HG02973 (cell line): ENCODE measurements around the gene GRAMD4.

Experiments
- ATAC-seq: cut with Tn5 transposase; IDR thresholded peaks from one replicate; pipeline ENCODE4 v1.9.1; 2021; ENCODE audit warnings: moderate library complexity; ENCODE audit not compliant: unreplicated experiment

The GRAMD4 gene

DNA sequence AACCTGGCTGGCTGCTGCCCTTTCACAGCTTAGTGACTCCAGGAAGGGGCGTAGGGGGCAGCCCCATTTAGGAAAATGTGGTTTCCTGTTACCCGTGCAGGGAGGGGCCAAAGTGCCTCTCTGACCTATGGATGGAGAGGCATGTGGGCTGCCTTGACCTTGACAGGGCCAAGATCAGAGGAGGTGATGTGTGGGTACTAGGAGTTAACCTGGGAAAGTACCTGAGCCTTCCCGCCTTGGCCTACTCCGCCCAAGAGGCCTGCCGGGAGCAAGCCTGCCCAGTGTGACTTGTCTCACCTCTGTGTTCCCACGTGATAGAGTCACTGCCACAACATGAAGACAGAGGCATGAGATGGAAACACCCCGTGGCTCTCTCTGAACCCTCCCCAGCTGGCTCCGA, 33.4 kb downstream of the GRAMD4 start:
- ATAC-seq, result no peak

GRCh38 chr22:46654426-46654825, 34.2 kb downstream of the GRAMD4 start:
- no peak for ATAC-seq

DNA sequence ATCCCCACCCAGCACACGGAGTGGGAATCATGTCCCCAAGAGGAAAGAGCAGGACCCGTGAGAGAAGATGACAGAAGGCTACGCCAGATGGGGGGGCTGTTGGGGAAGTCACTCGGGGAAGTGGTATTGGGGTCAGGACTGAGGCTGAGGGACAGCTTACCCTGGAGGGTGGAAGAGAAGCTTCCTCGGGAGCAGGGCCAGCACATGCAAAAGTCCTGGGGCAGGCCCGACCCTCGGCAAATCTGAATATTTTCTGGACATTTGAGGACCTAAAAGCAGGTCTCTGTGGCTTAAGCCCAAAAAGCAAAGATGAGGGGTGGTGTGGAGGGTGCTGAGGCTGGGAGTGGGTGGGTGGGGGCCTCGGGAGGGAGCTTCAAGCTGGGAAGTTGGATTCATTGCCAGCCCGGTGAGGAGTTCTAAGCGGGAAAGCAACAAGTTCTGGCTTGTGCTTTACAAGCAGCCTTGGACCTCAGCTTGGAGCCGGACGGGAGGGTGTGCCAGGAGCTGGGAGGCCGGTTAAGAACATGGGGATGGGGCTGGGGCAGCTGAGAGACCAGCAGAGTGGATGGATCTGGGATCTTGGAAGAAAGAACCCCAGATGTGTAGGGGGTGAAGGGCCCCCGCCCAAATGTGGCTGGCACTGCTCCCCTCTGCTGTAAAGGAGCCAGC, 34.9 kb downstream of the GRAMD4 start:
- no peak for ATAC-seq

GRCh38 chr22:46655861-46656608, 35.8 kb downstream of the GRAMD4 start:
- no peak for ATAC-seq

DNA sequence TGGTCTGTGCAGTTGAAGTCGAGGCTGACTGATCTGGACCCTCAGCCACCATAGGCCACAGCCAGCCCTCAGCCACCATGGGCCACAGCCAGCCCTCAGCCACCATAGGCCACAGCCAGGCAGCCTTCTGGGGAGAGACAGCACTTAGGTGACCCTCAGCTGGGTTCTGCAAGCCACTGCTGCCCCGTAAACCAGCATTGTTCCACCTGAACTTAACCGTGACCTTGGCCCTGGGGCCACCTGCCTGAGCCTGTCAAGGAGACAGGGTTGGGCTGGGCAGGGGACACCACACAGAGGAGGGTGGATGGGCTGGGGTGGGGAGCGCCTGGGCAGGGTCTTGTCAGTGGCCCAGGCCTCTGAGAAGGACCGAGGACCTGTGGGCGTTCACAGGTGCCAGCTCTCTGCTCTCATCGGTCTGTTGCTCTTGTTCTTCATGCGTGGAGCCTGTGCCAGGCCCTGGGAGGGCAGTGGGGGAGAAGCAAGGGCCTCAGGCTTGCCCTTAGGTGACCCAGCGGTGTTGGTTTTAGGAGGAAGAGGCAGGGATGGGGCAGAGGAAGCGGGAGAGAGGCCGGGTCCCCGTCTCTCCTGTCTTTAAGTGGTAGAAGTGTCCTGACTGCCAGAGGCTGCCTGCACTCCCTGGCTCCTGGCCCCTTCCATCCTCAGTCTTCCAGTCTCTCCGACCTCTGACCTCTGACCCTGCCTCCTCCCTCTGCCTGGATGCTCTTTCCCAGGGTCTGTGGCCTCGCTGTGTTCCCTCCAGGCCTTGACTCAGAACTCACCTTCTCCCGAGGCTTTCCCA, 36.9 kb downstream of the GRAMD4 start:
- no peak for ATAC-seq

- no peak for ATAC-seq
These were observed 37.4 kb downstream of the GRAMD4 start for GRCh38 chr22:46657655-46657953.

- ATAC-seq, result no peak
These were observed 38.1 kb downstream of the GRAMD4 start for GRCh38 chr22:46657996-46658947.

GRCh38 chr22:46659059-46659790, 39.0 kb downstream of the GRAMD4 start:
- ATAC-seq, result no peak

GRCh38 chr22:46659791-46660186, 39.6 kb downstream of the GRAMD4 start:
- no peak for ATAC-seq

GRCh38 chr22:46660604-46661201, 40.5 kb downstream of the GRAMD4 start:
- ATAC-seq, result no peak

DNA sequence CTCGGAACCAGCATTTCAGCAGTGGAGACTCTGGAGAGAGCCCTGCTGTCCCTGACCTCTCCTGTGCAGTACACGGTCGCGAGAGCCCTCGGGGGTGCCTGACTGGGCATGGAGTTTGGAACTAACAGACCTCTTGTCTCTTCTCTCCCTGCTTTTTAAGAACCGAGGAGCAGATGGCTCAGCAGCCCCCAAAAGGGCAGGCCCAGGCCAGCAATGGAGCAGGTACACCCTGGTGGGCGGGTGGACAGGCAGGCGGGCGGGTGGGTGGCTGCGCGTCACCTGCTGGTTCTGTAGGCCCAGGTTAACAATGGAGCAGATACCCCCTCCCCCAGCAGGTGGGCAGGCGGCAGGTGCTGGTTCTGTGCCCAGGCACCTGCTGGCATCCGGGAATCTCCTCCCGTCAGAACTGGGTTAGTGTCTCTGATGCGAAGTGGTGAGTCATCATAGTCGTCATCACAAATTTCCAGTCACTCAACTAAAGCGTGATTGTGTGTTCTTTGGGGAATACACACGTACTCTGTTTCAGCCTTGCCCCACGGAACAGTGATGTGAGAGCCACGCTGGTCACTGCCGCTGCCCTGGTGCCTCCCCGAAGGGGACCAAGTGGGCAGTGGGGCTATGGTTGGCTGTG, 41.1 kb downstream of the GRAMD4 start:
- ATAC-seq, result no peak

- ATAC-seq, result no peak
These were observed 42.0 kb downstream of the GRAMD4 start for GRCh38 chr22:46662226-46662625.

DNA sequence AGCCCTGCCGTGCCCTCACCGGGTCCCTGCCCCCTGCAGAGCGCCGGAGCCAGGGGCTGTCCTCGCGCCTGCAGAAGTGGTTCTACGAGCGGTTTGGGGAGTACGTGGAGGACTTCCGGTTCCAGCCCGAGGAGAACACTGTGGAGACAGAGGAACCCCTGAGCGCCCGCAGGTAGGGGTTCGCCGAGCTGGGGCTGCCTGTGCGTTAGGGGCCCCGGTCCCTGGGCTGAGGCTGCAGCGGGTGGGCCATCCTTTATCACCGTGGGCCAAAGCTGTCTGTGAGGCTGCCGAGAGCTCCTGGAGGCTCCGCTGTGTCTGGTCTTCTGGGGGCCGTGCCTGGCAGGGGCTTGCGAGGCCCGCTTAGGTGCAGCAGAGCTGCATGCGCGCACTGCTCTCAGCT, 42.8 kb downstream of the GRAMD4 start:
- no peak for ATAC-seq

DNA sequence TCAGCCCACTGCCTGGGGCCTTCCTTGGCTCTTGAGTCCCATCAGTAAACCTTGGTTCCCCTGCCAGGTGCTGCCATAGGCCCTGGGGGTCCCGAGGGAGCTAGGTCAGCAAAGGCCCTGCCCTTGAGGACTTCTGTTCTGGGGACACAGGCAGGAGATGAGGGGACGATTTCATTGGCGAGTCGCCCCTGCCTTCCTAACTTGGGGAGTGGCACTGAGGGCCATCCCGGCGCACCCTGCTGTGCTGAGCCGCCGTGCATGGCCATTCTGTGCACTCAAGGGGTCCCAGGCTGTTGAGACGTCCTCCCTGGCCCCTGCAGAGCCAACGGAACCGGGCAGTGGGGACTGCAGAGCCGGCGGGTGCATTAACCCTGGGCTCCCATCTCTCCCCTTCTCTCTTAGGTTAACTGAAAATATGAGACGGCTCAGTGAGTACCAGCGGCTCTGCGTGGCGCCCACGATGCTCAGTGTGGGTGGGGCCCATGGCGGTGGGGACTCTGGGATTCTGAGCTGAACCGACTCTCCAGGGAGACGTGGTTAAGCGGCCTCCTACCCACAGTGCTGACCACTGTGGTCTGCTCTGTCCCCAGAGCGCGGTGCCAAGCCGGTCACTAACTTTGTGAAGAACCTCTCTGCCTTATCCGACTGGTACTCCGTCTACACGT, 43.4 kb downstream of the GRAMD4 start:
- no peak for ATAC-seq

- no peak for ATAC-seq
These were observed 44.2 kb downstream of the GRAMD4 start for GRCh38 chr22:46664301-46664855.

DNA sequence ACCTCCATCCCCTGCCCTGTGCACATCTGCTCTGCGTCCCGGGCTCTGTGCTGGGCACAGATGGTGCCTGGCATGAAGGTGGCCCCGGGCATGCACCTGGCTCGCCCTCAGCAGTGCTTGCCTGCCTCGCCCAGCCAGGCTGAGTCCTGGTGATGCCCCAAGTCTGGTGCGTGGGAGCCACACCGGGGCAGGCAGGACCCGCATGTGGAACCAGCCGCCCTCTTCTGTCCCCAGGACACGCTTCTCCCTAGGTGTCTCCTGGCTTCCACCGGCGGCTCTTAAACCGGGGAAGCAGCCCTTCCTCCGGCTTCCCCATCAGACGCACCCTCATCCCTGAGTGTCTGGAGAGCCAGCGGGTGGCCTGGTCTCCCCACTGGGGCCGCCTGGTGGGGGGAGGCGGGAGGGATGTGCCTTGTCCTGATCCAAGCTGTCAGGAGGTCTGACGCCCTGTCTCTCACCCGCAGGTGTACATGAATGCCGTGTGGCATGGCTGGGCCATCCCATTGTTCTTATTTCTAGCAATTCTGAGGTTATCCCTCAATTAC, 45.0 kb downstream of the GRAMD4 start:
- ATAC-seq, result no peak

DNA sequence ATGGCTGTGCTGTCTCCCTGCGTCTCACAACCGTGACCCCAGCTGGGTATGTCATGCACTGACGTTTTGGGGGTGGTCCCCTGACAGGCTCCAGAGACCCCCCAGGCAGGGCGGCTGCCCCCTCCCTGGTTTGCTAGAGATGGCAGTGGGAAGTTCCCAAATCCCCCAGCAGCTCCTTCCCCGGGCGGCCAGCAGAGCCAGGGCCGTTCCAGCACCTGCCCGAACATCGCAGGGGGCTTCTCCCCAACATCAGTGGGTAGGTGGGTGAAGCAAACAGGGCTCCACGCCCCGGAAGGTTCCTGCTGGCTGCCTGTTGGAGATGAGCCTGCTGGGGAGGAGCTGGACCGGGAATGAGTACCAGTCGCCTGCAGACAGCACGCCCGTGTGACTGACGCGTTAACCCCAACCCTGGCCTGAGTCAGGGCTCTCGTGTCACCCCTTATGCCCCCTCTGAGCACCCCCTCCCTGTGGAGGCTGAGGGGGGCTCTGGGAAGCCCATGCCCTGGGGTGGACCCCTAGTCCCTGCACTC, 45.6 kb downstream of the GRAMD4 start:
- ATAC-seq, result no peak
